Measurements from ENCODE around the gene HIP1.

DNA sequence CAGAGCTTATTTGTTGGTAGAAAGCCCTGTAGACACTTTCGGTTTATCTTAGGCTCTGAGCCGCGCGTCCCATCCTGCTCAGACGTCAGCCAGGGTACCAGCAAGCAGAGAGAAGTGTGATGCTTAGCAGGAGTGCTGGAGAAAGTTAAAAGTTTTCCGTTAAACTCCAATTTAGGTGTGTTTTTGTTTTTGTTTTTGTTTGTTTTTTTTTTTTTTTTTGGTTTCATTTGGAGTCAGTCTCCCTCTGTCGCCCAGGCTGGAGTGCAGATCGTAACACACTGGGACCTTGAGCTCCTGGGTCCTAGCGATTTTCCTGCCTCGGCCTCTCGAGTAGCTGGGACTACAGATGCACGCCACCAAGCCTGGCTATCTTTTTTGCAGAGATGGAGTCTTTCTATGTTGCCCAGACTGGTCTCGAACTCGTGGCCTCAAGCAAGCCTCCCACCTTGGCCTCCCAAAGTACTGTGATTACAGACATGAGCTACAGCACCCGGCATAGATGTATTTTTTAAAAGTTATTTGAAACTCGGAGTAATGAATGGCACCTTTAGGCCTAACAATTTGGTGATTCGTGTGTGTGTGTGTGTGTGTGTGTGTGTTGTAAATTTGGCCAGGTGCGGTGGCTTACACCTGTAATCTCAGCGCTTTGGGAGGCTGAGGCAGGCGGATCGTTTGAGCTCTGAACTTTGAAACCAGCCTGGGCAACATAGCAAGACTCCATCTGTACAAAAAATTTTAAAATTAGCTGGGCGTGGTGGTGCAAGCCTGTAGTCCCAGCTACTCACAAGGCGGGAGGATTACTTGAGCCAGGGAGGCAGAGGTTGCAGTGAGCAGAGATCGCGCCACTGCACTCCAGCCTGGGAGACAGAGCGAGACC lies 1.3 kb upstream of the HIP1 start:
- TF ChIP-seq, protein P1, sequence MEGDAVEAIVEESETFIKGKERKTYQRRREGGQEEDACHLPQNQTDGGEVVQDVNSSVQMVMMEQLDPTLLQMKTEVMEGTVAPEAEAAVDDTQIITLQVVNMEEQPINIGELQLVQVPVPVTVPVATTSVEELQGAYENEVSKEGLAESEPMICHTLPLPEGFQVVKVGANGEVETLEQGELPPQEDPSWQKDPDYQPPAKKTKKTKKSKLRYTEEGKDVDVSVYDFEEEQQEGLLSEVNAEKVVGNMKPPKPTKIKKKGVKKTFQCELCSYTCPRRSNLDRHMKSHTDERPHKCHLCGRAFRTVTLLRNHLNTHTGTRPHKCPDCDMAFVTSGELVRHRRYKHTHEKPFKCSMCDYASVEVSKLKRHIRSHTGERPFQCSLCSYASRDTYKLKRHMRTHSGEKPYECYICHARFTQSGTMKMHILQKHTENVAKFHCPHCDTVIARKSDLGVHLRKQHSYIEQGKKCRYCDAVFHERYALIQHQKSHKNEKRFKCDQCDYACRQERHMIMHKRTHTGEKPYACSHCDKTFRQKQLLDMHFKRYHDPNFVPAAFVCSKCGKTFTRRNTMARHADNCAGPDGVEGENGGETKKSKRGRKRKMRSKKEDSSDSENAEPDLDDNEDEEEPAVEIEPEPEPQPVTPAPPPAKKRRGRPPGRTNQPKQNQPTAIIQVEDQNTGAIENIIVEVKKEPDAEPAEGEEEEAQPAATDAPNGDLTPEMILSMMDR (IDR thresholded peaks at IDR 0.05): no peak
- TF ChIP-seq POLR2AphosphoS2 (conservative IDR thresholded peaks at IDR 0.05; ENCODE audit: low read length) (no peak), ESRRA (IDR thresholded peaks at IDR 0.05; ENCODE audit: borderline replicate concordance, low read length) (no peak), MYC (IDR thresholded peaks at IDR 0.05; ENCODE audit: borderline replicate concordance, low read length) (no peak), SREBF2 (IDR thresholded peaks at IDR 0.05) (no peak), POLR2A (IDR thresholded peaks at IDR 0.05; ENCODE audit: low read length) (no peak), HDAC2 (IDR thresholded peaks at IDR 0.05) (no peak), ZFP36 (IDR thresholded peaks at IDR 0.05; ENCODE audit: borderline replicate concordance, partially characterized antibody) (no peak), SMC3 (IDR thresholded peaks at IDR 0.05) (no peak)
- TF ChIP-seq, protein P2, sequence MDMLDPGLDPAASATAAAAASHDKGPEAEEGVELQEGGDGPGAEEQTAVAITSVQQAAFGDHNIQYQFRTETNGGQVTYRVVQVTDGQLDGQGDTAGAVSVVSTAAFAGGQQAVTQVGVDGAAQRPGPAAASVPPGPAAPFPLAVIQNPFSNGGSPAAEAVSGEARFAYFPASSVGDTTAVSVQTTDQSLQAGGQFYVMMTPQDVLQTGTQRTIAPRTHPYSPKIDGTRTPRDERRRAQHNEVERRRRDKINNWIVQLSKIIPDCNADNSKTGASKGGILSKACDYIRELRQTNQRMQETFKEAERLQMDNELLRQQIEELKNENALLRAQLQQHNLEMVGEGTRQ (IDR thresholded peaks at IDR 0.05): no peak
- TF ChIP-seq, protein P3, sequence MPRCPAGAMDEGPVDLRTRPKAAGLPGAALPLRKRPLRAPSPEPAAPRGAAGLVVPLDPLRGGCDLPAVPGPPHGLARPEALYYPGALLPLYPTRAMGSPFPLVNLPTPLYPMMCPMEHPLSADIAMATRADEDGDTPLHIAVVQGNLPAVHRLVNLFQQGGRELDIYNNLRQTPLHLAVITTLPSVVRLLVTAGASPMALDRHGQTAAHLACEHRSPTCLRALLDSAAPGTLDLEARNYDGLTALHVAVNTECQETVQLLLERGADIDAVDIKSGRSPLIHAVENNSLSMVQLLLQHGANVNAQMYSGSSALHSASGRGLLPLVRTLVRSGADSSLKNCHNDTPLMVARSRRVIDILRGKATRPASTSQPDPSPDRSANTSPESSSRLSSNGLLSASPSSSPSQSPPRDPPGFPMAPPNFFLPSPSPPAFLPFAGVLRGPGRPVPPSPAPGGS (IDR thresholded peaks at IDR 0.05): no peak
